HTERT RPE-1 (cell line): ENCODE results near the gene GTF3C2.
"Not testable (repeated sequence)": the region's sequence is repeated elsewhere in the genome, so short reads cannot be mapped to it uniquely, and the experiment has no call there.

Source experiments
- in situ Hi-C: fragments of 300-500 bp; cut with MboI; formaldehyde crosslinking; loops from 4 replicates; pipeline ENCODE4 v1.14.3; 2020; ENCODE audit warnings: low sequenced_read_pairs

The GTF3C2 gene

DNA sequence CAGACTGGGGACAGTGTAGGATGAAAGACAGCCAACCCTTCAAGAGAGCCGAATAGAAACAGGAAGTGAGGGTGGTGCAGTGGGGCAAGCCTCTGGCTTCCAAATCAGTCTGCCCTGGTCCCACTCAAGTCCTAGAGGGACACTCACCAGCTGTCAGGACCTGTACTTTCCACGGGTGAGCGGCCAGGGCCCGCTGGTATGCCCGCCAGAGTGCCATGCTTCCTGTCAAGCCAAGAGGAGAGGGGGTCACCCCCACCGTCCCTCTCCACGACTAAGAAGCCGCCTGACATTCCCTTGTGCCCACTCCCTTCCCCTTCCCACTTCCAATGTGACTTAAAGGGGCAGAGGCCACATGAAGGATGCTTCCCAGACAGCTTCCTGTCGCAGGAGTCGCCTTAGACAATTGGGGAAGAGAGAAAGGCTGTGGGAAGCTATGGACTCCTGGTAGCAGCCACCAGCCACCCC is 34.2 kb downstream of the GTF3C2 start:
- in situ Hi-C loops: no loop called here

GRCh38 chr2:27320958-27321543 is 35.5 kb downstream of the GTF3C2 start:
- in situ Hi-C loops: no loop called here

GRCh38 chr2:27319839-27320238 is 36.7 kb downstream of the GTF3C2 start:
- in situ Hi-C loops: not testable (repeated sequence)

GRCh38 chr2:27316655-27317412 is 39.7 kb downstream of the GTF3C2 start:
- in situ Hi-C loops: no loop called here

- in situ Hi-C loops: no loop called here
Measured at GRCh38 chr2:27315122-27315521, 41.4 kb downstream of the GTF3C2 start.

- in situ Hi-C loops: no loop called here
Measured at GRCh38 chr2:27314709-27315108, 41.9 kb downstream of the GTF3C2 start.

GRCh38 chr2:27313882-27314645 is 42.5 kb downstream of the GTF3C2 start:
- in situ Hi-C loops: no loop called here

- in situ Hi-C loops: no loop called here
Measured at GRCh38 chr2:27312152-27312551, 44.4 kb downstream of the GTF3C2 start.

DNA sequence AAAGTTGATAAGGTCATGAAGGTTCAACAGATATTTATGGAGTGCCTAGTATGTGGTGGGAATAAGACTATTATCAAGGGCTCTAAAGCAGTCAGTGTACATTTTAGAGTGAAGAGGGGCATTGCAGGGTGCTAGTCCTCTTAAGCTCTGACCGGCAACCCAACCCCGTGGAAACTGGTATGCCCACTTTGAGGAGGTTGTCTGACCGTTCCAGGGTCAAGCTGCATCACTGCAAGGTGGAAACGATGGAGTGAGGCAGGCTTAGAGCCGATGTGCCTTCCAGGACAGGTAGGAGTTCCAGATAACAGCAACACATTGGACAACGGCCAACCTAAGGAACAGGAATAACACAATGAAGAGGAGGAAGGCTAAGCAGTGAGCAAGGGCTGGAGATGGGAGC is 46.9 kb downstream of the GTF3C2 start:
- in situ Hi-C loops: no loop called here

GRCh38 chr2:27308359-27308881 is 48.1 kb downstream of the GTF3C2 start, which contains the start of gene UCN:
Gene UCN, minus strand, starts transcription at chr2:27308445. Its CDS starts 550 bp downstream, at chr2:27307895.
- in situ Hi-C loops: no loop called here

- in situ Hi-C loops: no loop called here
Measured at GRCh38 chr2:27307545-27308358, 48.8 kb downstream of the GTF3C2 start.

- in situ Hi-C loops: no loop called here
Measured at GRCh38 chr2:27307287-27307544, 49.3 kb downstream of the GTF3C2 start.

DNA sequence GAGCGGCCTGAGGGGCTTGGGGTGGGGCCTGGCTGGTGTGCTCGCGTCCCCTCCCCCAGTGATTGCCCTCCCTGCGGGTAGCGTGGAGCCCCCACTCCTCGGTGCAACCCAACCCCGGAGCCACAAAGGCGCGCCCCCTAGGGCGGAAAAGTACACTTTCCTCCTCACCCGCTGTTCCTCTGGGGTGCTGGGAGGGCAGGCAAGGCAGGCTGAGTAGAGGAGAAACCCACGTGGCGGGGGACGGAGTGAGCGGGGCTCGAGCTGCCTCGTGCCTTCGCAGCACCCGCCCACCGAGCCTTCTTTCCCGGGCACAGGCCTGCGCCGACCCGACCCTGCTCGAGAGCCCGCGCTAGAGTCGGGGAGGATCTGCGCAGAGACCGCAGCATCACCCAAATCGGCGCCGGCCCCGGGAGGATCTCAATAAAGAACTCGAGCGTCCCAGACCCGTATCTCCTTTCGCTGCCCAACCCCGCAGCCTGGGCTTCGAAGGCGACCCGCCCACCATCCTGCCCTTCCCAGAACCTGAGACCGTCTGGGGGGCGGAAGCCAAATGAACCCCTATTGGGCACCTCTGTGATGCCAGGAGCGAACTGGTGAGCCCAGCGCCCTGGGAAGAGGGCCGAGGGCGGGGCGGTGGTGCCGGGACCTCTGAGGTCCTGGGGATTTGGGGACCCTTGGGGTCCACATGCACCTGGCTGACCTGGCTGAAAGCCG is 49.8 kb downstream of the GTF3C2 start:
- in situ Hi-C loops: no loop called here

- in situ Hi-C loops: no loop called here
Measured at GRCh38 chr2:27306136-27306535, 50.4 kb downstream of the GTF3C2 start.

GRCh38 chr2:27305516-27305915 is 51.0 kb downstream of the GTF3C2 start:
- in situ Hi-C loops: no loop called here

GRCh38 chr2:27304488-27305240 is 51.9 kb downstream of the GTF3C2 start:
- in situ Hi-C loops: no loop called here

GRCh38 chr2:27303093-27304025 is 53.2 kb downstream of the GTF3C2 start:
- in situ Hi-C loops: no loop called here

DNA sequence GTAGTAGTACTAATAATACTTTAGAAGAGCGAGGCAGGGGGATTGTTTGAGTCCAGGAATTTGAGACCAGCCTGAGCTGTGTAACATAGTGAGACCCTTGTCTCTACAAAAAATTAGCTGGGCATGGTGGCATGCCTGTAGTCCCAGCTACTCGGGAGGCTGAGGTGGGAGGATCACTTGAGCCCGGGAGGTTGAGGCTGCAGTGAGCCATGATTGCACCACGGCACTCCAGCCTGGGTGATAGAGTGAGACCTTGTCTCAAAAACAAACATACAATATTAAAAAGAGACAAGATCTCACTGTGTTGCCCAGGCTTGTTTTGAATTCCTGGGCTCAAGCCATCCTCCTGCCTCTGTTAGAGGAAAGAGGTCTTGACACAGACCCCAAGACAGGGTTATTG is 56.0 kb downstream of the GTF3C2 start:
- in situ Hi-C loops: not testable (repeated sequence)
